Stimulated activated CD8-positive, alpha-beta memory T cell treated with anti-CD3 and anti-CD28 coated beads, Interleukin-12 subunit alpha, Interleukin-12 subunit beta, amount 100 ng/mL, for 24 hours (primary cell): ENCODE data around the gene BAMBI.

Source experiments
- DNase-seq: peaks from one replicate; pipeline ENCODE4 v3.0.0-alpha.2; 2020; ENCODE audit errors: extremely low read depth

Gene BAMBI

DNA sequence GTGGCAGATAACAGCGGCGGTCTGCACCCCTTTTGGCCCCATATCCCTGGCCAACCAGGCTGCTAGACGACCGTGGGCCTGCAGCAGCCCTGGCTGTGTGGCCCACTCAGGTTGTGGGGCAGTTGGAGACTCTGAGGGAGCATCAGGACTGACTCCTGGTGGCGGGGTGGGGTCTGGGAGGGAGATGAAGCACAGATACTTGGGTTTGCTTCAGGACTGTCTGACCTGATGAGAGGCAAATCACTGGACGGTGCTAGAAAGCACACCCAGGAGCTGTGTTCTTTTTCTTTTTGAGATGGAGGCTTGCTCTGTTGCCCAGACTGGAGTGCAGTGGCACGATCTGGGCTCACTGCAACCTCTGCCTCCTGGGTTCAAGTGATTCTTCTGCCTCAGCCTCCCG, 28.2 kb downstream of the BAMBI start:
- no peak for DNase-seq

DNA sequence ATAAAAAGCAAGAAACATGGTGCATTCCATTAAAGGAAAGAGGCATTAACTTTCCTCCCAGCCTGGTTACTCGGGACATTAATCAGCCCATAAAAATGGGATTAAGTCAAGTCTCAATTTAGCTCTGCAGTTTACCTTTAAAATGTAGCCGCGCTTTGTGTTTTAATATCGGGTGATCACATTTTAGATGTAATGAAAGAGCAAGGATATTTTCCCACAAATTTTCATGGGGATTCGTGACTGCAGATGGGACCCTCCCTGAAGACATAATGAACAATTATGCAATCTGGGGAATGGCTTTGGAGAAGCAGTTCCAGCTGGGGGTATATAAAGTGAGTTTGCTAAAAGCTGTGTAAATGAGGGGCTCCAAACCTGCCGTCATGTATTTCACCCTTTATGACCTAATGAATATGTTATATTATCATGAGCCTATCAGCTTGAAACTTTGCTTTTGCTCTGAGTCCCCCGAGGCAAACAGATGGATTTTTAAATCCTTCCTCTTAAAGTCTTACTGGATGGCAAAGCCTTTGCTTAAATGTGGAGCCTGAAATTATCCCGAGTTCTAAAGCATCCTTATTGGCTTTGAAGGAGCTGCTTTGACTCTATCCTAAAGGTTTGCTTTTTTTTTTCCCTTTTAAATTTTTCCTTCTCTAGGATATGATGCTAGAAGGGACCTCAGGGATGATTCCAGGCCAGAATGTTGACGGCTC, 31.8 kb downstream of the BAMBI start:
- no peak for DNase-seq

DNA sequence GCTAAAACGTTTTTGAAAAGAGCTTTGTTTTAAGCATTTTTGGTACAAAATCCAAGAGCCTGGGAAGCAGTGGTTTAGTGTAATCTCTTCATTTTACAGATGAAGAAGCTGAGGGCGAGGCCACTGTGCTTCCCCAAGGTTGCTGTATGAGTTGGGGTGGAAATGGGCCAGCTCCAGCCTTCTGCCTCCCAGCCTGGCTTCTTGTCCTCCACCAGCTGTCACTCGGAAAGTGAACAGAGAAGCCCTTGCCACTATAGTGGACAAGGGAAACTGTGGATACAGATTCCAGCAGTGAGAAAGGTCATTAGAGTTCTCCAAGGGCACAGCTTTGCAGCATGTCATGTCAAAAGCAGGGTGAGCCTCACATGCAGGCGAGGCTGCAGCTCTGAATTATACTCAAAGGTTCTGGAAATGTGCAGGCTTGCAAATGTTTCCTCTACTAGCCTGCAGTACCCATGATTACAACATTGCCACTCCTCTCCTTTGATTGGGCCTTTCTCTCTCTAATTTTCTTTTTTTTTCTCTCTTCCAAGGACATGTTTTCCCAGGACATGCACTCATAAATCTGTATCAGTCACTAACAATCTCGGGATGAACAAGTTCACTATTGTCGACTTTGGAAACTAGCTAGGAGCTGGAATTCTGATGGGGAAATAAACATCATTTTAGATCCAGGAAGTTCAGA, 33.0 kb downstream of the BAMBI start:
- DNase-seq = no peak

DNA sequence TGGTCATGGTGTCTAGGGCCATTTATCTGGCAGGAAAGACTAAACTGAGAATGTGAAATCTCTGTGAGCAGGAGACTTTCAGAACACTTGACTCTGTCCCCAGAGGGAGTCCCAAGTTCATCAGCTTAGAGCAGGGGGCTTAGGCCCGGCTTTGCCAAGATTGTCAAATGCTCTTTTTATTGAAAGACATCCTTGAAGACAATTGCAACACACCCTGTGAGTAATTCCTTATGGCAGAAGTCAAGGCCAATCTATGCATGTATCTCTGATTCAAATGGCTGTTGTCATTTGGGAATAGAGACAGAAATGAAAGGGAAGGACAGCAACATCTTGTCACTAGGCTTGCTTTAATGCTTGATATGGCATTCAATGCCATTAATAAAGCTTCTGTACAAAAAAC, 33.7 kb downstream of the BAMBI start:
- DNase-seq = no peak

DNA sequence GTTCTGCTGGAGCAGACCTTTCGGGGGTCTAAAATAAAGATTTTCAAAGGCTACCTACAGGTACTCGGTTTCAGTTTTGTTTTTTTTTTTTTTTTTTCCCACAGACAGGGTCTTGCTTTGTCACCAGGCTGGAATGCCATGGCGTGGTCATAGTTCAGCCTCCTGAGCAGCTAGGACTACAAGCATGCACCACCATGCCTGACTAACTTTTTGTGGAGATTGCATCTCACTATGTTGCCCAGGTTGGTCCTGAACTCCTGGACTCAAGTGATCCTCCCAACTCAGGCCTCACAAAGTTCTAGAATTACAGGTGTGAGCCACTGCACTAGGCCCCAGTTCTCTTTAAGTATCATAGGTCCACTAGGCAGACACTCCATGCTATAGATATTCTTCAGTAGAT, 34.5 kb downstream of the BAMBI start:
- no peak for DNase-seq

DNA sequence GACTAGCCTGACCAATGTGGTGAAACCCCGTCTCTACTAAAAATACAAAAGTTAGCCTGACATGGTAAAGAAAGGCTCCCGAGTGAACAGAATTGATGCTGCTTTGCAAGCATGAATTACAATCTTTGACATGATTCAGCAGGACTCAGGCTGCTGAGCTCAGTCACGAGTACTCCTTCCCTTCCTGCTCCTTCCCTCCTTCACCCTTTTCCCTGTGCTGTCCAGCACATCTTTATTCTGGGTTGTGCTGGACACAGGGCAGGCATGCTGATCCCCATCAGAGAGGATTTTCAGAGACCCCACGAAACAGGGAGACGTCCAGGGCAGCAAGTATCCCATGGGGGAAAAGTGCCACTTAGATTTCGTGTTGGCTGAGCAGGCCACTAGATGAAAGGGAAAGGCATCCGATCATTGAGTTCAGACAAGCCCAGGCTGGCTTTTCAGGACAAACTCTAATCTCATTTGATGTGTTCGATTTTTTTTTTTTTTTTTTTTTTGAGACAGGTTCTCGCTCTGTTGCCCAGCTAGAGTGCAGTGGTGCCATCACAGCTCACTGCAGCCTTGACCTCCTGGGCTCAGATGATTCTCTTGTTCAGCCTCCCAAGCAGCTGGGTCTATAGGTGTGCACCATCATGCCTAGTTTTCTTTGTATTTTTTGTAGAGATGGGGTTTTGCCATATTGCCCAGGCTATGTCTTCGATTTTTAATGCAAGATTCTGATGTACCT, 36.5 kb downstream of the BAMBI start:
- DNase-seq = no peak

DNA sequence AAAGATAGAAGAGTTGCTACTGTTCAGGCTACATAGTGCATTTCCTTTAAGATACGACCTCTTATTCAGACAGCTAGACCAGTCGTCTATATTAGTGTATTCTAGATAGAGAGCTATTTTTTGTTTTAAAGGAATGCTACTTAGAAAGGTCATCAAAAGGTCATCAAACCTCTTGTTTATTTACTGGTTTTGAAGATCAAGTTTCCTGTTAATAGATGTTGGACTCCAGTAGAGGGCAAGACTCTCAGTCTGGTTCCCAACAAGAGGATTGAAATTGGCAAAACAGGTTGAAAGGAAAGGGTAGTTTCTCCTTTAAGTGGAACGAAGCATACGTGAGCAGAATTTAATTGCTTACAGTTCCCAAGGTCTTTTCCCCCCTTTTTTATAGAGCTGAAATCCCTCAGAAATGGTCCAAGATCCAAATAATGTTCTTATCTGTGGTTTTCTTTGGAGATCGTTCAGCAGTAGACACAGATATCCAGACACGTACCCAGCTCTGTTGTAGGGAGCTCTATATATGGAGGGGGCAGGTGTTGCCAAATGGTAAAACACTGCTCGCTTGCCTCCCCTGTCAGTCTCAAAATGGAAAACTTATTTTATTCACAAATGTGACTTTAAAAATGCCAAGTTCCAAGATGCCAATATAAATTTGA, 37.2 kb downstream of the BAMBI start:
- DNase-seq = no peak

DNA sequence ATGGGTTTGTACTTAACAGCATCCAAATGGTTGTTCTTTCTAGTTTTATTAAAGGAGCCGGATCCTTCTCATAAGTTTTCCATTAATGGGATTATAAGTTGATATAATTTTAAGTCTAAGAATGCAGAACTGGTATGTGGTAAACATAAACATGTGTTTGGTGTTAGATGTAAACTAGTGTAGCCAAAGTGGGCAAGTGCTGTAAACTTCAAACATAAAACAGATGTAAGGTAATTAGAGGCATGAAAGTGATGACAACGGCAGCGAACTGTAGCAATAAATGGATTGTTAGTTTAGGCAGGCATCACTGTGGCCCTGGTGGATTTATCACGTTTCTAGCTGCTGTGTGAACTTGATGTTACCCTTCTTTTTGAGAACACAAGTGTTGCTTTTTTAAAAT, 37.9 kb downstream of the BAMBI start:
- no peak for DNase-seq

DNA sequence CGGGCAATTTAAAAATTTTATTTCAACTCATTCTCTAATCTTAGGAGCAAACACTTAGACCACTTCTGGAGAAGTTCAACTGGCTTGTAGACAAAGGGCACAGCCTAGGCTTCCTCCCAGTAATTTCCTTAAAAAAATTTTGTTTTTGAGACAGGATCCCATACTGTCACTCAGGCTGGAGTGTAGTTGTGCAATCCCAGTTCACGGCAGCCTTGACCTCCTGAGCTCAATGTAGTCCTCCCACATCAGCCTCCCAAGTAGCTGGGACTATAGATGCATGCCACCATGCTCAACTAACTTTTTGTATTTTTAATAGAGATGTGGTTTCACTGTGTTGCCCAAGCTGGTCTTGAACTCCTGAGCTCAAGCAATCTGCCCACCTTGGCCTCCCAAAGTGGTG, 38.4 kb downstream of the BAMBI start:
- no peak for DNase-seq

DNA sequence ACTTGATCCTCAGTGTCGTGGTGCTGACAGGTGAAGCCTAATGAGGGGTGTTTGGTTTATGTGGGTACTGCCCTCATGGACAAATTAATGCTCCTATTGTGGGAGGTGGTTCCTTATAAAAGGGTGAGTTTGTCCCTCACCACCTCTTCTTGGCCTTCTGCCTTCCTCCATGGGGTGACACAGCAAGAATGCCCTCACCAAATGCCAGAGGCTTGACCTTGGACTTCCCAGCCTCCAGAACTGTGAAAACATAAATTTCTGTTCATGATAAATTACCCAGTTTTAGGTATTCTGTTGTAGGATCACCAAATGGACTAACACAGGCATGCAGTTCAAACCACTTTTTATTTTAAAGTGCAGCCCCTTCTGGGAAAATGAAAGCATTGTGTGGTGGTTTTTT, 39.4 kb downstream of the BAMBI start:
- DNase-seq = no peak

DNA sequence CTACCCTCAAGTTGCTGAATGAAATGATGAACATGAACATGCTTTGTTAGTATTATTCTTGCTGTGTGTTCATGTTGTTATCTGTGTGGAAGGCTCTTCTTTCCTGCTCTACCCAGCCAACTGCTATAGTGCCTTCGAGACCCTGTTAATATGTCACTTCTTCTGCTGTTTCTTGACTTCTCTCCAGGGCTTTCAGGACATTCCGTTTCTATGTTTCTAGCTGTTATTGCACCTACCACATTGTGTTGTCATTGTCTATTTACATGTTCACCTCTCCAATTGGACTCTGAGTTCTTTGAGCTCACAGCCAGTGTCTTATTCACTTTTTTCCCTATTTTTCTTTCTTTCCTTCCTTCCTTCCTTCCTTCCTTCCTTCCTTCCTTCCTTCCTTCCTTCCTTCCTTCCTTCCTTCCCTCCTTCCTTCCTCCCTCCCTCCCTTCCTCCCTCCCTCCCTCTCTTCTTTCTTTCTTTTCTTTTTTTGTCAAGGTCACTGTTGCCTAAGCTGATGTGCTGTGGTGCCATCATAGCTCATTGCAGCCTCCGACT, 40.4 kb downstream of the BAMBI start:
- no peak for DNase-seq

DNA sequence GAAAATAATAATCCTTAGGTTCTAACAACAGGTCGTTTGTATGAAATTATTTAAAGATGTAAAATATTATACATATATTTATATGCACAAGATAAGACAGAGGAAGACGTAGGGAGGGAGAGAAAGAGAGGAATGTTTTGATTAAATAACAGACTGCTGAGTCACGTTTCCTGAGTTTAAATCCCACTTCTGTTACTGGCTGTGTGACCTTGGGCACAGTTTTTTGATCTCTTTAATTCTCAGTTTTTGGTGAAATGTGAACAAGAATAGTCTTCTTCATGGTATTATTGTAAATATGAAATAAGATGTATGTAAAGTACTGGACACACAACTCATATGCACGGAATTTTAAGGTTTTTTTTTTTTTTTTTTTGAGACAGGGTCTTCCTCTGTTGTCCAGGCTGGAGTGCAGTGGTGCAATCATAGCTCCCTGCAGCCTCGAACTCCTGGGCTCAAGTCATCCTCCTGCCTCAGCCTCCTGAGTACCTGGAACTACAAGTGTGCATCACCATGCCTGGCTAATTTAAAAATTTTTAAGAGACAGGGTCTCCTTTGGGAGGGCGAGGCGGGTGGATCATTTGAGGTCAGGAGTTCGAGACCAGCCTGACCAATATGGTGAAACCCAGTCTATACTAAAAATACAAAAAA, 42.6 kb downstream of the BAMBI start:
- DNase-seq = no peak

DNA sequence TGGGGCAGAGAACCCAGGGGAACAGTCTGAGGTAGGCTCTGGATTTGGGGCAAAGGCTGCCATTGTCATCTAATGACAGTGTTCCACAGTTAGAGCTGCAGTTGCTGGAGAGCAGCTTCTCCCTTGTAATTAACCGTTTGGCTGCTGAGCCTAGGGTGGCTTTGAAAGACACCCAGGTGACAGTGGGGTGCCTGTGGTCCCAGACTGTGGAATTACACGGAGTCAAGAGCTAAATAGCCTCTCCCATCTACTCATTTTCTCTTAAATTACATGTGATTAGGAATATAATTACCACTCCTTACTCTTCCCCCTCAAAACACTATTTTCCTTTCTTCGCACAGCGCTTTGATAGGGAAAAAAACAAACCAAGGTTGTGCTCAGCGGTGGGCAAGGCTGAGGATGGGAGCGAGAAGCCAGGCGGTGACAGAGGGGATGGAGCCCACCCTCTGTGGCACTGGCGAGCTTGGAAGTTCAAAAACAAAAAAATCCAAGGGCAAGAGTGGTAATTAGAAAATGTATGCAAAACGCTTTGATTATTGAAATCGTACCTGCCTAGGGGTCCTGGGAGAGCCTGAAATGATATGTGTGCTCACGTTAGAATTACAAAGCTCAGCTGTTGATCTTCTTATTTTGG, 44.1 kb downstream of the BAMBI start:
- DNase-seq = no peak

DNA sequence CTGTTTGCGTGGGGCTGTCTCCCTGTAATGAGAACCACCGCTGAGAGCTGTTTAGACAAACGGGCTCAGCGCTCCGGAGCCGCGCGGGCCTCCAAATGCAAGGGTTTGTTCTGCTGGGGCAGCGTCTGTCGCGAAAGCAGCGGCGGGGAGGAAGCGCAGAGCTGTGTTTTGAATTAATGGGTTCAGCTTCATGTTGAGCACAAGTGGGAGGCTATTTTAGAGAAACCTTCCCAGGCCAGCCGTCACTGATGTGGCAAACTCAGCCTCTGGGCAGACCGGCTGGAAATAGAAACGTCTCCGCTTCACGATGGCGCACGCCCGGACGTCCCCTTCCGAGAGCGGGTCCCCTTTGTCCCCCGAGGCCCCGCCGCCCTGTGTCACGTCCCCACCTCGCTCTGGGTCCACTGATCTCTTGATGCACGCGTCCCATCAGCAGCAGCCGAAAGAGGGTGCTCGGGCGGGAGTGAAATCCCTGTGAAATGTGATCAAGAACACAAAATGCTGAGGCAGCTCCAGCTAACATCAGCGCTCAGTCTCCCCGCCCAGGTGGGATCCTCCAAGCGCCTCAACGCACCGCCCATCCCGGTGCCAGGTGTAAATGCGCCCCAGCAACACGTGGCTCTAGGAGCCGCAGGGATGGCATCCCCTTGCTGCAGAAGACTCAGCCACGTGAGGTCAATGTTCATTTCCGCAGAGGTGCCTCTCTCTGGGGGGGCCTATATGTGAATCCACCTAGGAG, 44.9 kb downstream of the BAMBI start:
- no peak for DNase-seq

DNA sequence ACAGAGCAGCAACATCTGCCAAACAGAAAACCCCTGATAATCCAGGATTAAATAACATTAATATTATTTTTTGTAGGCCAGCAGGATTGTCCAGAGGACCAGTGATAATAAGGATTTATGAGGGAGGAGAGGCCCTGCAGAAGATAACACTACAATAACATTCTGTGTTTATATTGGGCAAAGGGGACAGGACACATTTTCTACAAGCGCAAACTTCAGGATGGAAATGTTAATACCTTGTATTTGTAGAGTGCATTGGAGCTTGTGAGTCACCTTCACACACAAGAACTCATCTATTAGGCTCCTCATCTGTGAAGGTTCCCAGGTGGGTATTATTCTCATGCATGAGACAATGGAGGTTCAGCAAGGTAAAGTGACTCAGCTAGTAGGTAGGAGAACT, 51.0 kb downstream of the BAMBI start:
- DNase-seq = no peak

DNA sequence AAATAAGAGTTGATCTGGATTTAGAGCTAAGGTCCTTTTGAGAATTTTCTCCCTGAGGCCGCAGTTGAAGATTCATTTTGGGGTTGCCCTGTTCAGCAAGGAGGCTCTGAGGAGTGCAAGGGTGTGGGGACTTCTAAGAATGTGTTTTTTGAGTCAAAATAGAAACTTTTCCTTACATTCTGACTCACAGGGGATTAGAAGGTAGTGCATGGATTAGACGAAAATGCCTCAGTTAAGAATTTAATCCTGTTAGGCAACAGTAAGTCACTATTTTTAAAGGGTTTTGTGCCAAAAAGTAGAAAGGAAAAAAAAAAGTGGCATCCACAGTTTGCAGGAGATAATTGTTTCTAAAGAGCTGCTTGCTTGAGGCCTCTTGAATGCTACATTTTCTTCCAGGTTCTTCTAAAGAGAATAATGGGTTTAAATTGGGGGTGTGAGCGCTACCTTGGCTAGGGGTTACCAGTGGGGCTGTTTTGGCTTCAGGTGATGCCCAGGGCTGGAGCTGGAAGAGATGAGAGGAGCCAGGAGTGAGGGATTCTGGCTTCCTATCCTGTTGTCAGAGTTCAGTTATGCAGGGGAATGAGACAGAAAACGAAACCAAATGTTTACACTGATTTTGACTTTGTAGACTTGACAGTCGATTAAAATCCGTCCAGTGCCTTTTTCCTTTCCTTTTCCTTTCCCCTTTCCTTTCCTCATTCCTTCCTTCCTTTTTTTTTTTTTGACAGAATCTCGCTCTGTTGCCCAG, 52.9 kb downstream of the BAMBI start:
- no peak for DNase-seq

DNA sequence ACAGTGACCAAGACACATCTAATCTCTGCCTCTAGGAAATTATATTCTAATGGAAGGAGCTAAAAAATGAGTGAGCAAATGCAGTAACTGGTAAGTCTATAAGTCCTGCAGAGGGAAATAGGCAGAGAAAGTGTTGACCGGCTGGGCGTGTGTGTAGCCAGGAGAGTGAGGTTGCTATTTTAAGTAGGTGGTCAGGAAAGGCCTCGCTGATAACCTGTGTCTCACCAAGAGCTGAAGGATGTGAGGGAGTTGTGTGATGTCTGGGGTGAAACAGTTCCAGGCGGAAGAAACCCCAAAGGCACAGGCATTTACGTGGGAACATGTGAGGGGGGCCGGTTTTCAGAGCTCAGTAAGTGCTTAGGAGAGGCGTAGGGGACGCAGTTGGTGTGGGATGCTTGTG, 54.8 kb downstream of the BAMBI start:
- no peak for DNase-seq
